K562 (cell line): ENCODE measurements around the gene MED16. TPM values are rescaled to one million over a fixed set of nuclear protein-coding genes. Genes with fewer than 3 reads are reported as not detected.

Experiments used
- BCOR ChIP-seq: fragments of 450-650 bp; IDR thresholded peaks from 2 replicates; pipeline ENCODE4 v1.6.1; 2016
- CHD1 ChIP-seq: fragments of 200-600 bp; sonication (generic); IDR thresholded peaks from one replicate; pipeline ENCODE4 v1.6.1; 2012; ENCODE audit warnings: mild to moderate bottlenecking, moderate library complexity, low read length, inconsistent platforms
- EP400 ChIP-seq: fragments of 450-650 bp; IDR thresholded peaks from 2 replicates; pipeline ENCODE4 v1.6.1; 2017; ENCODE audit warnings: antibody characterized with exemption, mild to moderate bottlenecking, moderate library complexity
- ETV5 ChIP-seq: sonication (generic); formaldehyde crosslinking; IDR thresholded peaks from 2 replicates; pipeline ENCODE4 v1.4.0; 2020; ENCODE audit warnings: low read depth, mild to moderate bottlenecking, missing genetic modification reagents
- FOXJ3 ChIP-seq: sonication (generic); formaldehyde crosslinking; IDR thresholded peaks from 2 replicates; pipeline ENCODE4 v1.4.0; 2020; ENCODE audit warnings: mild to moderate bottlenecking, missing genetic modification reagents
- HDAC1 ChIP-seq, 2 experiments: fragments of 450-650 bp; IDR thresholded peaks; 2 replicates each; pipeline ENCODE4 v1.6.1; 2016 to 2017; ENCODE audit warnings: inconsistent platforms in 1 of 2, mild to moderate bottlenecking in 1 of 2, moderate library complexity in 1 of 2
- MAZ ChIP-seq, 2 experiments: fragments of 450-650 bp in 1 of 2; sonication (generic) in 1 of 2; formaldehyde crosslinking; IDR thresholded peaks in 1 of 2; conservative IDR thresholded peaks in 1 of 2; 2 replicates each; pipeline versions ENCODE4 v1.4.0 to v1.5.0; 2020; ENCODE audit warnings: mild to moderate bottlenecking in 1 of 2, missing genetic modification reagents in 1 of 2
- NRF1 ChIP-seq, 2 experiments: fragments of 450-650 bp; IDR thresholded peaks in 1 of 2; conservative IDR thresholded peaks in 1 of 2; 2 replicates each; pipeline ENCODE4 v1.6.1; 2014; ENCODE audit warnings: mild to moderate bottlenecking in 2 of 2
- PHF20 ChIP-seq: fragments of 450-650 bp; IDR thresholded peaks from 2 replicates; pipeline ENCODE4 v1.6.1; 2018; ENCODE audit not compliant: partially characterized antibody
- POLR2B ChIP-seq: fragments of 450-650 bp; IDR thresholded peaks from 2 replicates; pipeline ENCODE4 v1.6.1; 2018; ENCODE audit warnings: low read depth; ENCODE audit not compliant: partially characterized antibody
- POLR2H ChIP-seq: IDR thresholded peaks from 2 replicates; pipeline ENCODE4 v1.6.1; 2016; ENCODE audit warnings: missing genetic modification characterization, low read depth, mild to moderate bottlenecking, control low read depth, missing compliant biosample characterization, moderate library complexity
- RBFOX2 ChIP-seq: fragments of 200-400 bp; formaldehyde crosslinking; IDR thresholded peaks from 2 replicates; pipeline ENCODE4 v1.6.1; 2017; ENCODE audit warnings: low read depth, mild to moderate bottlenecking, low read length, moderate library complexity
- RBM39 ChIP-seq: fragments of 200-400 bp; formaldehyde crosslinking; optimal IDR thresholded peaks from 2 replicates; pipeline ENCODE3; 2018; ENCODE audit warnings: low read depth, low read length
- ZBTB17 ChIP-seq: fragments of 450-650 bp; formaldehyde crosslinking; IDR thresholded peaks from 2 replicates; pipeline ENCODE4 v1.4.0; 2020; ENCODE audit warnings: mild to moderate bottlenecking
- ZFX ChIP-seq: sonication (generic); formaldehyde crosslinking; IDR thresholded peaks from 2 replicates; pipeline ENCODE4 v1.8.0; 2022; ENCODE audit warnings: mild to moderate bottlenecking, missing genetic modification reagents, moderate library complexity
- ZNF324 ChIP-seq: fragments of 250-450 bp; sonication (Bioruptor Pico); IDR thresholded peaks from 2 replicates; pipeline ENCODE4 v1.4.0; 2020; ENCODE audit warnings: mild to moderate bottlenecking
- ZNF431 ChIP-seq: sonication (generic); formaldehyde crosslinking; IDR thresholded peaks from 2 replicates; pipeline ENCODE4 v1.8.0; 2022; ENCODE audit warnings: mild to moderate bottlenecking, missing genetic modification reagents
- ZNF699 ChIP-seq: fragments of 250-450 bp; sonication (Bioruptor Pico); IDR thresholded peaks from 2 replicates; pipeline ENCODE4 v1.8.0; 2021; ENCODE audit warnings: mild to moderate bottlenecking, moderate library complexity; ENCODE audit not compliant: insufficient replicate concordance
- polyA plus RNA-seq, 8 experiments: library from polyadenylated mRNA; depleted of rRNA in 4 of 8; stranded (reverse) in 5 of 8; unstranded in 3 of 8; fragments of >200 nt; fragmentation: Nextera tagmentation in 2 of 8; fragmentation: Illumina TruSeq in 1 of 8; extraction: Ambion mirVana in 2 of 8; extraction: Trizol in 1 of 8; gene quantifications; 2 replicates each; pipeline versions ENCODE4 v1.2.1 to v1.2.3, GENCODE V29; 2011 to 2014; ENCODE audit warnings: inconsistent platforms in 1 of 8, missing spikeins in 1 of 8
- total RNA-seq, 7 experiments: library from RNA; depleted of rRNA in 6 of 7; stranded (reverse); fragments of >200 nt in 6 of 7; fragmentation: Illumina TruSeq in 2 of 7; extraction: Trizol in 2 of 7; gene quantifications; 2 replicates each; pipeline versions ENCODE4 v1.2.1 to v1.2.3, GENCODE V29; 2011 to 2021; ENCODE audit warnings: low replicate concordance in 1 of 7
- TF ChIP-seq, protein P1 (sequence below), 2 experiments: fragments of 450-650 bp; conservative IDR thresholded peaks; 2 replicates each; pipeline ENCODE4 v1.6.1; 2017; ENCODE audit warnings: mild to moderate bottlenecking in 2 of 2, moderate library complexity in 2 of 2
- TF ChIP-seq, protein P2 (sequence below): sonication (generic); formaldehyde crosslinking; IDR thresholded peaks from 2 replicates; pipeline ENCODE4 v1.5.0; 2020; ENCODE audit warnings: missing genetic modification reagents
- TF ChIP-seq, protein P3 (sequence below): sonication (generic); formaldehyde crosslinking; IDR thresholded peaks from 2 replicates; pipeline ENCODE4 v1.4.0; 2020; ENCODE audit warnings: mild to moderate bottlenecking, missing genetic modification reagents
- TF ChIP-seq, protein P4 (sequence below): fragments of 250-450 bp; sonication (Bioruptor Pico); IDR thresholded peaks from 2 replicates; pipeline ENCODE4 v1.8.0; 2021; ENCODE audit warnings: mild to moderate bottlenecking, moderate library complexity

The MED16 gene
- total and polyA plus RNA-seq, 9 of the 15 experiments (the other 6 are each of a cell fraction or from before 2014, with no cell fraction given): 0.89 to 59.9 (median 8.6) TPM

DNA sequence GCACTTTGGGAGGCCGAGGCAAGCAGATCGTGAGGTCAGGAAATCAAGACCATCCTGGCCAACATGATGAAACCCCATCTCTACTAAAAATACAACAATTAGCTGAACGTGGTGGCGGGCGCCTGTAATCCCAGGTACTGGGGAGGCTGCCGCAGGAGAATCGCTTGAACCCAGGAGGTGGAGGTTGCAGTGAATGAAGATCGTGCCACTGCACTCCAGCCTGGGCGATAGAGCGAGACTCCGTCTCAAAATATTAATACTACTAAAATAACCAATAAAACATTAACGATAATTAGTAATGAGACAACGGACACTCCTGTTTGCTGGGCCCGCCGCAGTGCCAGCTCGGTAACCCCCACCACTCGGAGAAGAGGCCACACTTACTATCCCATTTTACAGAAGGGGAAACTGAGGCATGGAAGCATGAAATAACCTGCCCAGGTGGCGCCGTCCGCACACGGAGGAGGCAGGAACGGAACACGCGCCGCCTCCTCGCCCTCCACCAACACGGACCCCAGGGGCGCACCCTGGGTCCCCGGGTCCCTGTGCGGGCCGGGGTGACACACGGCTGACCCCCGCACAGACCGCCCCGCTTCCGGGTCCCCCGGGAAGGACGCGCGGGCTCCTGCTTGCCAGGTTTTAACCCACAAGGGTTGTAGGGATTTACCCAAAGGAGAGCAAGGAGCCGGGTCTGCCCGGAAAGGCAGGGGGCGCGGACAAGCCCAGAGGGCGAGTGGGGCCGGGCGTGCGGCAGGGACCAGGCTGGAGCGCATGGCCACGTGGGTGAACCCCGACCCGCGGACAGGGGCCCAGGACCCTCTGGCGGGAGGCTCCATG lies 18.4 kb upstream of the MED16 start (continued):
- TF ChIP-seq, protein P1, sequence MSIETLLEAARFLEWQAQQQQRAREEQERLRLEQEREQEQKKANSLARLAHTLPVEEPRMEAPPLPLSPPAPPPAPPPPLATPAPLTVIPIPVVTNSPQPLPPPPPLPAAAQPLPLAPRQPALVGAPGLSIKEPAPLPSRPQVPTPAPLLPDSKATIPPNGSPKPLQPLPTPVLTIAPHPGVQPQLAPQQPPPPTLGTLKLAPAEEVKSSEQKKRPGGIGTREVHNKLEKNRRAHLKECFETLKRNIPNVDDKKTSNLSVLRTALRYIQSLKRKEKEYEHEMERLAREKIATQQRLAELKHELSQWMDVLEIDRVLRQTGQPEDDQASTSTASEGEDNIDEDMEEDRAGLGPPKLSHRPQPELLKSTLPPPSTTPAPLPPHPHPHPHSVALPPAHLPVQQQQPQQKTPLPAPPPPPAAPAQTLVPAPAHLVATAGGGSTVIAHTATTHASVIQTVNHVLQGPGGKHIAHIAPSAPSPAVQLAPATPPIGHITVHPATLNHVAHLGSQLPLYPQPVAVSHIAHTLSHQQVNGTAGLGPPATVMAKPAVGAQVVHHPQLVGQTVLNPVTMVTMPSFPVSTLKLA (conservative IDR thresholded peaks at IDR 0.05): peak; percentile 74 to 81
- 0 out of 2 replicates have a peak, but pooled peaks have one; percentile 28 for TF ChIP-seq ZNF431 (CRISPR knock-in tag)
- TF ChIP-seq RBM39: no peak
- TF ChIP-seq ZBTB17 (CRISPR knock-in tag): peak; percentile 57; the same call in 1 of the 2 replicates
- TF ChIP-seq CHD1: peak; percentile 76
- TF ChIP-seq, protein P2, sequence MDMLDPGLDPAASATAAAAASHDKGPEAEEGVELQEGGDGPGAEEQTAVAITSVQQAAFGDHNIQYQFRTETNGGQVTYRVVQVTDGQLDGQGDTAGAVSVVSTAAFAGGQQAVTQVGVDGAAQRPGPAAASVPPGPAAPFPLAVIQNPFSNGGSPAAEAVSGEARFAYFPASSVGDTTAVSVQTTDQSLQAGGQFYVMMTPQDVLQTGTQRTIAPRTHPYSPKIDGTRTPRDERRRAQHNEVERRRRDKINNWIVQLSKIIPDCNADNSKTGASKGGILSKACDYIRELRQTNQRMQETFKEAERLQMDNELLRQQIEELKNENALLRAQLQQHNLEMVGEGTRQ (CRISPR knock-in tag): peak; percentile 53; the same call in 1 of the 2 replicates
- TF ChIP-seq MAZ (CRISPR knock-in tag; conservative IDR thresholded peaks at IDR 0.05 in 1 of 2, IDR thresholded peaks at IDR 0.05 in 1 of 2): peak; percentile 18 to 60; a peak in 3 of 4 replicates
- peak; percentile 37 for TF ChIP-seq PHF20
- 0 out of 2 replicates have a peak, but pooled peaks have one; percentile 30 for TF ChIP-seq ETV5
- peak in 1 of 2 experiments; percentile 21; a peak in 1 of 4 replicates for TF ChIP-seq NRF1 (conservative IDR thresholded peaks at IDR 0.05 in 1 of 2, IDR thresholded peaks at IDR 0.05 in 1 of 2)
- no peak for TF ChIP-seq ZNF699 (CRISPR knock-in tag)
- peak; percentile 95 for TF ChIP-seq BCOR
- TF ChIP-seq ZFX (CRISPR knock-in tag): peak; percentile 39; the same call in 1 of the 2 replicates
- no peak for TF ChIP-seq ZNF324
- TF ChIP-seq, protein P3, sequence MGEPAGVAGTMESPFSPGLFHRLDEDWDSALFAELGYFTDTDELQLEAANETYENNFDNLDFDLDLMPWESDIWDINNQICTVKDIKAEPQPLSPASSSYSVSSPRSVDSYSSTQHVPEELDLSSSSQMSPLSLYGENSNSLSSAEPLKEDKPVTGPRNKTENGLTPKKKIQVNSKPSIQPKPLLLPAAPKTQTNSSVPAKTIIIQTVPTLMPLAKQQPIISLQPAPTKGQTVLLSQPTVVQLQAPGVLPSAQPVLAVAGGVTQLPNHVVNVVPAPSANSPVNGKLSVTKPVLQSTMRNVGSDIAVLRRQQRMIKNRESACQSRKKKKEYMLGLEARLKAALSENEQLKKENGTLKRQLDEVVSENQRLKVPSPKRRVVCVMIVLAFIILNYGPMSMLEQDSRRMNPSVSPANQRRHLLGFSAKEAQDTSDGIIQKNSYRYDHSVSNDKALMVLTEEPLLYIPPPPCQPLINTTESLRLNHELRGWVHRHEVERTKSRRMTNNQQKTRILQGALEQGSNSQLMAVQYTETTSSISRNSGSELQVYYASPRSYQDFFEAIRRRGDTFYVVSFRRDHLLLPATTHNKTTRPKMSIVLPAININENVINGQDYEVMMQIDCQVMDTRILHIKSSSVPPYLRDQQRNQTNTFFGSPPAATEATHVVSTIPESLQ (CRISPR knock-in tag): no peak
- peak; percentile 82 for TF ChIP-seq RBFOX2
- no peak for TF ChIP-seq POLR2H (tag)
- peak in 1 of 2 experiments; percentile 66; a peak in 1 of 4 replicates for TF ChIP-seq HDAC1 (IDR thresholded peaks at IDR 0.05)
- peak; percentile 61; the same call in 1 of the 2 replicates for TF ChIP-seq EP400
- TF ChIP-seq FOXJ3: no peak
- peak; percentile 14 for TF ChIP-seq POLR2B
- TF ChIP-seq, protein P4, sequence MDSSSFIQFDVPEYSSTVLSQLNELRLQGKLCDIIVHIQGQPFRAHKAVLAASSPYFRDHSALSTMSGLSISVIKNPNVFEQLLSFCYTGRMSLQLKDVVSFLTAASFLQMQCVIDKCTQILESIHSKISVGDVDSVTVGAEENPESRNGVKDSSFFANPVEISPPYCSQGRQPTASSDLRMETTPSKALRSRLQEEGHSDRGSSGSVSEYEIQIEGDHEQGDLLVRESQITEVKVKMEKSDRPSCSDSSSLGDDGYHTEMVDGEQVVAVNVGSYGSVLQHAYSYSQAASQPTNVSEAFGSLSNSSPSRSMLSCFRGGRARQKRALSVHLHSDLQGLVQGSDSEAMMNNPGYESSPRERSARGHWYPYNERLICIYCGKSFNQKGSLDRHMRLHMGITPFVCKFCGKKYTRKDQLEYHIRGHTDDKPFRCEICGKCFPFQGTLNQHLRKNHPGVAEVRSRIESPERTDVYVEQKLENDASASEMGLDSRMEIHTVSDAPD (CRISPR knock-in tag): no peak
